ENCODE results near the gene ZNF619.

- no peak for TF ChIP-seq CTCF (IDR thresholded peaks at IDR 0.05; ENCODE audit: low read depth, low read length, poor library complexity, severe bottlenecking)
- no peak for TF ChIP-seq EZH2phosphoT487 (IDR thresholded peaks at IDR 0.05; ENCODE audit: borderline replicate concordance, low read length)
These were observed 25.1 kb downstream of the ZNF619 start for GRCh38 chr3:40502034-40502433.

All from DOHH2 (cell line).